ENCODE measurements around the gene ZNF213. TPM values are rescaled to one million over a fixed set of nuclear protein-coding genes. Genes with fewer than 3 reads are reported as not detected.
A peak's percentile ranks its signal among the peaks of the same experiment; 100 is the strongest.

Gene ZNF213
- total RNA-seq, 1 experiment from 2014 or later, result 15.9 TPM

- no peak for TF ChIP-seq EZH2 (IDR thresholded peaks at IDR 0.05; ENCODE audit: low read depth)
- H3K27me3 ChIP-seq (ENCODE audit: insufficient read depth, low read depth), result no peaks in the 10 kb centered on the region
- H3K79me2 ChIP-seq (ENCODE audit: low read depth), result no peaks in the 10 kb centered on the region
- CTCF ChIA-PET, result interaction anchor here (0.8 kb wide), 1 partner anchor 75 kb away, joined by 3 read pairs; no protein-coding TSS in a partner anchor
- BruUV-seq (replicated peaks), result no TSS peak
- H3K9me3 ChIP-seq (ENCODE audit: insufficient read depth, low read depth), result no peaks in the 10 kb centered on the region
- peak overlapping the region; percentile 99 for H2AFZ ChIP-seq
- peak; percentile 59 to 60 for DNase-seq
- H3K4me2 ChIP-seq, result peak overlapping the region; percentile 95
- 0 out of 2 replicates have a peak, but pooled peaks cover 5% of the 10 kb centered on the region for H3K4me1 ChIP-seq (replicated peaks; ENCODE audit: insufficient read depth)
- no peaks in the 10 kb centered on the region for H3K9me2 ChIP-seq (ENCODE audit: insufficient read depth)
- POLR2A ChIA-PET (ENCODE audit: unreplicated experiment), result interaction anchor here (0.6 kb wide), 1 partner anchor 118 kb away, joined by 6 read pairs; no protein-coding TSS in a partner anchor
- H4K20me1 ChIP-seq (ENCODE audit: insufficient read depth), result no peaks in the 10 kb centered on the region
- H3K36me3 ChIP-seq (ENCODE audit: low read depth), result no peaks in the 10 kb centered on the region
- intact Hi-C loops (cut with micrococcal nuclease; ENCODE audit: unreplicated experiment), result loop anchor here (1.0 to 10.0 kb wide), 4 partner anchors 39 to 316 kb away; partner anchors contain the start of gene CLUAP1
- H3K27ac ChIP-seq, result 0 out of 2 replicates have a peak overlapping the region, but pooled peaks have one; percentile 33
- H3K4me3 ChIP-seq, result peak overlapping the region; percentile 94
- H3F3A ChIP-seq (ENCODE audit: insufficient read depth, low read depth), result peaks cover 37% of the 10 kb centered on the region; the same call in 1 of the 2 replicates
These were observed 54.3 kb downstream of the ZNF213 start for GRCh38 chr16:3188925-3189825.

GRCh38 chr16:3189869-3190268 is 55.0 kb downstream of the ZNF213 start:
- Histone ChIP-seq H3K79me2 (ENCODE audit: low read depth) (no peaks in the 10 kb centered on the region), H3K27me3 (ENCODE audit: insufficient read depth, low read depth) (no peaks in the 10 kb centered on the region), H3K9me3 (ENCODE audit: insufficient read depth, low read depth) (no peaks in the 10 kb centered on the region), H3K36me3 (ENCODE audit: low read depth) (no peaks in the 10 kb centered on the region), H4K20me1 (ENCODE audit: insufficient read depth) (no peaks in the 10 kb centered on the region), H2AFZ (no peak overlapping the region), H3K4me2 (peak overlapping the region; percentile 95), H3K27ac (no peak overlapping the region), H3F3A (ENCODE audit: insufficient read depth, low read depth) (peaks cover 37% of the 10 kb centered on the region; the same call in 1 of the 2 replicates), H3K4me1 (replicated peaks; ENCODE audit: insufficient read depth) (0 out of 2 replicates have a peak, but pooled peaks cover 5% of the 10 kb centered on the region), H3K9me2 (ENCODE audit: insufficient read depth) (no peaks in the 10 kb centered on the region), H3K4me3 (peak overlapping the region; percentile 94)
- POLR2A ChIA-PET (ENCODE audit: unreplicated experiment), result no interaction called here
- BruUV-seq (replicated peaks), result no TSS peak
- CTCF ChIA-PET, result no interaction called here
- no peak for TF ChIP-seq EZH2 (IDR thresholded peaks at IDR 0.05; ENCODE audit: low read depth)
- no peak for TF ChIP-seq CTCF (conservative IDR thresholded peaks at IDR 0.05)
- DNase-seq, result no peak
- intact Hi-C loops (cut with micrococcal nuclease; ENCODE audit: unreplicated experiment), result loop anchor here (5.0 to 10.0 kb wide), 3 partner anchors 72 to 315 kb away; partner anchors contain the start of gene CLUAP1

- H4K20me1 ChIP-seq (ENCODE audit: insufficient read depth), result no peaks in the 10 kb centered on the region
- H3K9me2 ChIP-seq (ENCODE audit: insufficient read depth), result no peaks in the 10 kb centered on the region
- no TSS peak for BruUV-seq (replicated peaks)
- H3K4me3 ChIP-seq, result no peak overlapping the region
- ChIA-PET CTCF (interaction anchor here (0.7 kb wide), 1 partner anchor 12 kb away, joined by 6 read pairs; no protein-coding TSS in a partner anchor), POLR2A (ENCODE audit: unreplicated experiment) (no interaction called here)
- intact Hi-C loops (cut with micrococcal nuclease; ENCODE audit: unreplicated experiment), result no loop called here
- peak overlapping the region; percentile 56 for H3K4me2 ChIP-seq
- TF ChIP-seq CTCF (conservative IDR thresholded peaks at IDR 0.05) (no peak), EZH2 (IDR thresholded peaks at IDR 0.05; ENCODE audit: low read depth) (no peak)
- DNase-seq, result no peak
- 0 out of 2 replicates have a peak, but pooled peaks cover 5% of the 10 kb centered on the region for H3K4me1 ChIP-seq (replicated peaks; ENCODE audit: insufficient read depth)
- H3K79me2 ChIP-seq (ENCODE audit: low read depth), result no peaks in the 10 kb centered on the region
- no peak overlapping the region for H2AFZ ChIP-seq
- no peak overlapping the region for H3K27ac ChIP-seq
- H3K9me3 ChIP-seq (ENCODE audit: insufficient read depth, low read depth), result no peaks in the 10 kb centered on the region
- no peaks in the 10 kb centered on the region for H3K36me3 ChIP-seq (ENCODE audit: low read depth)
- peaks cover 36% of the 10 kb centered on the region; the same call in 1 of the 2 replicates for H3F3A ChIP-seq (ENCODE audit: insufficient read depth, low read depth)
- H3K27me3 ChIP-seq (ENCODE audit: insufficient read depth, low read depth), result no peaks in the 10 kb centered on the region
These were observed 56.1 kb downstream of the ZNF213 start for GRCh38 chr16:3190949-3191353.

Other genes with a start within 250 kb of the ZNF213 start
- 79.9 and 84.8 TPM in 2 replicates for gene FLYWCH1, start 223.1 kb upstream of the ZNF213 start, total RNA-seq (2021)
- gene KREMEN2, start 170.8 kb upstream of the ZNF213 start, total RNA-seq (2021), result 8.4 and 16.2 TPM in 2 replicates
- gene PAQR4, start 165.7 kb upstream of the ZNF213 start, total RNA-seq (2021), result 33.6 and 40.7 TPM in 2 replicates
- 105 and 112 TPM in 2 replicates for gene PKMYT1, start 154.6 kb upstream of the ZNF213 start, total RNA-seq (2021)
- gene CLDN9, start 122.1 kb upstream of the ZNF213 start, total RNA-seq (2021), result 14.3 and 16.4 TPM in 2 replicates
- gene CLDN6, start 116.8 kb upstream of the ZNF213 start, total RNA-seq (2021), result 0.26 and 0.38 TPM in 2 replicates
- gene TNFRSF12A, start 114.7 kb upstream of the ZNF213 start, total RNA-seq (2021), result 226 and 242 TPM in 2 replicates
- gene HCFC1R1, start 111.1 kb upstream of the ZNF213 start, total RNA-seq (2021), result 118 and 186 TPM in 2 replicates
- gene THOC6, start 111.0 kb upstream of the ZNF213 start, total RNA-seq (2021), result 69.9 and 109 TPM in 2 replicates
- 57.9 and 68.7 TPM in 2 replicates for gene BICDL2, start 98.1 kb upstream of the ZNF213 start, total RNA-seq (2021)
- 0.28 and 0.83 TPM in 2 replicates for gene MMP25, start 88.5 kb upstream of the ZNF213 start, total RNA-seq (2021)
- 1.5 and 2.2 TPM in 2 replicates for gene IL32, start 69.4 kb upstream of the ZNF213 start, total RNA-seq (2021)
- 0.23 TPM in 1 of 2 replicates, not detected in the other for gene ZSCAN10, start 35.7 kb upstream of the ZNF213 start, total RNA-seq (2021)
- 17.4 and 18.0 TPM in 2 replicates for gene ZNF205, start 22.4 kb upstream of the ZNF213 start, total RNA-seq (2021)
- 1.2 and 1.4 TPM in 2 replicates for gene OR1F1, start 53.2 kb downstream of the ZNF213 start, total RNA-seq (2021)
- gene ZNF200, start 100.1 kb downstream of the ZNF213 start, total RNA-seq (2021), result 12.1 and 13.2 TPM in 2 replicates
- gene MEFV, start 121.6 kb downstream of the ZNF213 start, total RNA-seq (2021), result not detected in 2 replicates
- 36.8 and 49.8 TPM in 2 replicates for gene ZNF263, start 148.5 kb downstream of the ZNF213 start, total RNA-seq (2021)
- 8.7 and 10.9 TPM in 2 replicates for gene TIGD7, start 170.4 kb downstream of the ZNF213 start, total RNA-seq (2021)
- gene ZNF75A, start 170.5 kb downstream of the ZNF213 start, total RNA-seq (2021), result 32.2 and 35.2 TPM in 2 replicates
- gene OR2C1, start 220.9 kb downstream of the ZNF213 start, total RNA-seq (2021), result not detected in 2 replicates